Loucy (cell line): ENCODE results near the gene KNDC1.

Experiments used
- H2AFZ ChIP-seq: fragments of 200-600 bp; sonication (generic); 2 replicates; pipeline ENCODE4 v1.6.0; 2016; ENCODE audit warnings: antibody characterized with exemption, mild to moderate bottlenecking, low read length, moderate library complexity
- H3F3A ChIP-seq: fragments of 200-600 bp; 2 replicates; pipeline ENCODE4 v1.6.0; 2016; ENCODE audit warnings: antibody characterized with exemption, low read depth, mild to moderate bottlenecking
- H3K27me3 ChIP-seq: fragments of 200-600 bp; sonication (generic); 2 replicates; pipeline ENCODE4 v1.6.1; 2014; ENCODE audit warnings: low read length, mild to moderate bottlenecking; ENCODE audit not compliant: insufficient read depth, poor library complexity, severe bottlenecking
- H3K36me3 ChIP-seq: fragments of 200-600 bp; sonication (generic); 2 replicates; pipeline ENCODE4 v1.6.1; 2016; ENCODE audit warnings: low read length; ENCODE audit not compliant: insufficient read depth
- H3K4me1 ChIP-seq: fragments of 200-600 bp; sonication (generic); 2 replicates; pipeline ENCODE4 v1.5.1; 2014; ENCODE audit warnings: low read length, mild to moderate bottlenecking; ENCODE audit not compliant: insufficient read depth, poor library complexity, severe bottlenecking
- H3K4me2 ChIP-seq: fragments of 200-600 bp; sonication (generic); 2 replicates; pipeline ENCODE4 v1.6.0; 2014; ENCODE audit warnings: antibody characterized with exemption, low read length, low read depth, mild to moderate bottlenecking; ENCODE audit not compliant: poor library complexity, severe bottlenecking
- H3K4me3 ChIP-seq: fragments of 200-600 bp; sonication (generic); 2 replicates; pipeline ENCODE4 v1.5.1; 2014; ENCODE audit warnings: low read length, mild to moderate bottlenecking, mixed read lengths; ENCODE audit not compliant: poor library complexity, severe bottlenecking
- H3K79me2 ChIP-seq: fragments of 200-600 bp; sonication (generic); 2 replicates; pipeline ENCODE4 v1.6.1; 2014; ENCODE audit warnings: low read length; ENCODE audit not compliant: insufficient read depth
- H3K9ac ChIP-seq: fragments of 200-600 bp; sonication (generic); 2 replicates; pipeline ENCODE4 v1.6.0; 2014; ENCODE audit warnings: mild to moderate bottlenecking, low read depth, low read length, moderate library complexity; ENCODE audit not compliant: poor library complexity, severe bottlenecking
- H3K9me2 ChIP-seq: fragments of 200-600 bp; sonication (generic); replicated peaks from 2 replicates; pipeline ENCODE4 v1.6.1; 2016; ENCODE audit warnings: low read depth, low read length, mixed read lengths
- H3K9me3 ChIP-seq: fragments of 200-600 bp; sonication (generic); 2 replicates; pipeline ENCODE4 v1.6.1; 2014; ENCODE audit warnings: mild to moderate bottlenecking, antibody characterized with exemption, low read length, low read depth; ENCODE audit not compliant: insufficient read depth
- H4K20me1 ChIP-seq: fragments of 200-600 bp; sonication (generic); 2 replicates; pipeline ENCODE4 v1.6.0; 2014; ENCODE audit warnings: antibody characterized with exemption, low read length, mild to moderate bottlenecking; ENCODE audit not compliant: insufficient read depth, poor library complexity, severe bottlenecking
- CTCF ChIP-seq: fragments of 200-600 bp; sonication (generic); conservative IDR thresholded peaks from 2 replicates; pipeline ENCODE4 v1.5.1; 2014; ENCODE audit warnings: mild to moderate bottlenecking, antibody characterized with exemption, low read length
- EZH2phosphoT487 ChIP-seq: fragments of 200-600 bp; IDR thresholded peaks from 2 replicates; pipeline ENCODE4 v1.6.1; 2018; ENCODE audit warnings: antibody characterized with exemption, mild to moderate bottlenecking, moderate library complexity, borderline replicate concordance

Gene KNDC1

GRCh38 chr10:133209641-133210040, 49.6 kb downstream of the KNDC1 start:
- Histone ChIP-seq H3F3A (no peaks in the 10 kb centered on the region), H3K4me2 (no peak overlapping the region), H3K9me3 (peaks cover 11% of the 10 kb centered on the region; the same call in 1 of the 2 replicates), H3K9ac (no peak overlapping the region), H3K4me3 (no peak overlapping the region), H4K20me1 (no peaks in the 10 kb centered on the region), H3K36me3 (no peaks in the 10 kb centered on the region), H3K27me3 (no peaks in the 10 kb centered on the region), H2AFZ (no peak overlapping the region), H3K9me2 (no peaks in the 10 kb centered on the region), H3K79me2 (no peaks in the 10 kb centered on the region), H3K4me1 (no peaks in the 10 kb centered on the region)
- no peak for TF ChIP-seq EZH2phosphoT487
- TF ChIP-seq CTCF, result no peak

GRCh38 chr10:133210398-133211140, 50.5 kb downstream of the KNDC1 start:
- H3K9me3 ChIP-seq, result peaks cover 18% of the 10 kb centered on the region; the same call in 1 of the 2 replicates
- no peaks in the 10 kb centered on the region for H3F3A ChIP-seq
- no peaks in the 10 kb centered on the region for H3K79me2 ChIP-seq
- no peaks in the 10 kb centered on the region for H3K36me3 ChIP-seq
- H3K9ac ChIP-seq, result no peak overlapping the region
- no peaks in the 10 kb centered on the region for H4K20me1 ChIP-seq
- no peak overlapping the region for H3K4me3 ChIP-seq
- H3K27me3 ChIP-seq, result no peaks in the 10 kb centered on the region
- H3K4me2 ChIP-seq, result no peak overlapping the region
- no peak overlapping the region for H2AFZ ChIP-seq
- no peaks in the 10 kb centered on the region for H3K9me2 ChIP-seq
- TF ChIP-seq CTCF (no peak), EZH2phosphoT487 (no peak)
- no peaks in the 10 kb centered on the region for H3K4me1 ChIP-seq

GRCh38 chr10:133211141-133211830, 51.3 kb downstream of the KNDC1 start:
- no peak overlapping the region for H2AFZ ChIP-seq
- H3K27me3 ChIP-seq, result no peaks in the 10 kb centered on the region
- H3K9me2 ChIP-seq, result no peaks in the 10 kb centered on the region
- no peaks in the 10 kb centered on the region for H3K79me2 ChIP-seq
- no peaks in the 10 kb centered on the region for H3K4me1 ChIP-seq
- no peak overlapping the region for H3K4me2 ChIP-seq
- H4K20me1 ChIP-seq, result no peaks in the 10 kb centered on the region
- no peak for TF ChIP-seq CTCF
- no peak for TF ChIP-seq EZH2phosphoT487
- no peak overlapping the region for H3K4me3 ChIP-seq
- peaks cover 18% of the 10 kb centered on the region; the same call in 1 of the 2 replicates for H3K9me3 ChIP-seq
- H3K36me3 ChIP-seq, result no peaks in the 10 kb centered on the region
- no peak overlapping the region for H3K9ac ChIP-seq
- no peaks in the 10 kb centered on the region for H3F3A ChIP-seq
